ENCODE results near the gene CCSAP.

DNA sequence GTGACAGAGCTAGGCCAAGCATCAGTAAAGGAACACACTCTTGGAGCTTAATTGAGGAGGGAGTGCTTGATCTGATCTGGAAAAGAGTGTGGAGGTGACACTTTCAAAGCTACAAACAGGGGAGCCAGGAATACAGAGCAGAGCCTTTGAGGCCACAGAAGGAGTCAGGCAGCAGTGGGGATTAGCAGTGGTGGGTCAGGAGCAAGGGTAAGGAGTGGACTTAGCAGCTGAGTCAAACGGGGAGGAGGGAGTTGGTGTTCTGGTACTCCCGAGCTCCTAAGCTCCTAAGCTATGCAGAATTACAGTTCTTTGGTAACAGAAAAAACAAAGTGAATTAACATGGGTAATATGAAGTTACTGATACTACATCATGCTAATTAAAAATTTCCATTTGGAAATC is 57.4 kb downstream of the CCSAP start:
- no peak for TF ChIP-seq POLR2A (IDR thresholded peaks at IDR 0.05; ENCODE audit: low read depth, low read length)
- no peak for TF ChIP-seq POLR2AphosphoS5 (IDR thresholded peaks at IDR 0.05; ENCODE audit: low read depth, low read length)
